ENCODE results near the gene SMLR1.

Gene SMLR1

GRCh38 chr6:130847001-130847910 lies 20.1 kb downstream of the SMLR1 start:
- no peak for DNase-seq (ENCODE audit: low read depth)
- H3K4me3 ChIP-seq (ENCODE audit: low read depth, low read length) = no peak overlapping the region

- no peak overlapping the region for H3K4me3 ChIP-seq (ENCODE audit: low read depth, low read length)
- DNase-seq (ENCODE audit: low read depth) = no peak
Measured at GRCh38 chr6:130848945-130849344, 21.7 kb downstream of the SMLR1 start.

GRCh38 chr6:130849594-130849993 lies 22.4 kb downstream of the SMLR1 start:
- no peak for DNase-seq (ENCODE audit: low read depth)

DNA sequence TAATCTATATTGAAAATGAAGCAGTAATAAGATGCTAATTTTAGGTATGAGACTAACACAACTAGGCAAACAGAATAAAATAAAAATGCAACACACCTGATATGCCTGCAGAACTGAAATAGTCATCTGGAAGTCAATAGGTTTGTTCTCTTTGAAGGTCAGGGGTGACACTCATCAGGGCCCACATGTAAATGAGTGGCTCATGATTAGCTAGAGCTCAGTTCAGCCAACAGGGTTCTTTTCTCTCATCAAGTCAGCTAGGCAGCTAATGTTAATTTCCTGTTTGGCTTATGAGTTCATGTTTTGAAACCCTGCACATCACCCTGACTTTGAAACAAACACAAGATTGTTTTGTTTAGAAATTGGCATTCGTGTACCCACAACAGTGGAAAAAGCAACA lies 23.8 kb downstream of the SMLR1 start:
- H3K4me3 ChIP-seq (ENCODE audit: low read depth, low read length) = no peak overlapping the region
- no peak for DNase-seq (ENCODE audit: low read depth)

More at GRCh38 chr6:130849594-130849993, 22.4 kb downstream of the SMLR1 start:
- no peak overlapping the region for H3K4me3 ChIP-seq (ENCODE audit: low read depth, low read length)

DNA sequence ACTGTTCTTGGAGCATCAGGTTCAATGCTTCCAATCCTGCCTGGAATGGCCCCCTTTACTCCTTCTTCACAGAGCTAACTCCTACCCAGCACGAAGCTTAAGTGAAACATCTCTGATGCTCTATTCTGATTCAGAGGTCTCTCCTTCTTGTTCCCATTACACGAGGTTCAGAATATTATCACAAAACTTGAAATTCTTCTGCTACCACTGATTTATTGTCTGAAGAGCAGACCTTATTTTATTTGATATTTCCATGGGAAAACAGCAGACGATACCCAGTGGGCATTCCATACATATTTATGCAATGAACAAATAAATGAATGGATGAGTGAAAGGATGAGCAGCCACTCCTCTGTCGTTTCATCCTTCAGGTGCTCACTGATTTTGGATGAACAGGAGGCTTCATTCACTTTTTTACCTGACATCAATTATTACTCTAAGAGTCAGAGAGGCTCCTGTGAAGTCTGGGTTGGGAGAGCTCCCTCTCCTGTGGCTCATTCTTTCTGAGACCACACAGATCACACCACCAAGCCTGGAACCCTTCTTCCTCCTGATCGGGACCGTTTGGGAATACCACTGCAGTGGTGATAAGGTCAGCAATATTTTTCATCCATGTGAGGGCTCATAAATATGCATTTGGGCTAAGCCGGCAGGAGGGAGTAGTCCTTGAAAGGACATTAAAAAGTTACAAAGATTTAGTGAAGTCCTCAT lies 25.8 kb downstream of the SMLR1 start:
- DNase-seq (ENCODE audit: low read depth) = no peak
- no peak overlapping the region for H3K4me3 ChIP-seq (ENCODE audit: low read depth, low read length)

DNA sequence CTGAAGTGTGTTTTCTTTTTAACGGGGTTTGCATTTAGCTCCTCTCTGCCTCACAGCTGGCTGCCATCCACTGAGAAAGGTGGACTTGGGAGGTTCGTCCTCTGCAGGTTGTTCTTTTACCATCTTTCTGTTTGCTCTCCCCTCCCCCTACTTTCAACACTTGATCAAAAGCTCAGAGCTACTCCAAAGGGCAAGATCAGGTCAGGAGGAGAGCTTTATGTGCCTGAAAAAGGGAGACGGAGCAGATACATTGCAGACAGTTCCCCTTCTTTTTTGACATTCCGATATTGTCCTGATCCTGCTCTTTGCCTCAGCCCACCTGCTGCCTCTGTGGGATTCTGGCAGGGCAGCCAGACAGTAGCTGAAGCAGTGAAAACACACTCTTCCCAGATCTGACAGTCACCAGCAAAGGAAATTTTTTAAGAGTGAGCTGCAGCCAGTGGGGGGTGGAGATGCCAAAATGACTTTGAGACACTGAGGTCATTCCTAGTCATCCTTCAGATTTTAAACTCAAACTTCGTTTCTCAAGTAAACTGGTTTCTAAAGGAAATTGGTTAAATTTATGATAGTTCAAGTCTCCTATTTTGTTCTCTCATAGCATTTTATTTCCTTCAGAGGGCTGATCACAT lies 26.5 kb downstream of the SMLR1 start:
- peak; percentile 13 for DNase-seq (ENCODE audit: low read depth)
- no peak overlapping the region for H3K4me3 ChIP-seq (ENCODE audit: low read depth, low read length)

DNA sequence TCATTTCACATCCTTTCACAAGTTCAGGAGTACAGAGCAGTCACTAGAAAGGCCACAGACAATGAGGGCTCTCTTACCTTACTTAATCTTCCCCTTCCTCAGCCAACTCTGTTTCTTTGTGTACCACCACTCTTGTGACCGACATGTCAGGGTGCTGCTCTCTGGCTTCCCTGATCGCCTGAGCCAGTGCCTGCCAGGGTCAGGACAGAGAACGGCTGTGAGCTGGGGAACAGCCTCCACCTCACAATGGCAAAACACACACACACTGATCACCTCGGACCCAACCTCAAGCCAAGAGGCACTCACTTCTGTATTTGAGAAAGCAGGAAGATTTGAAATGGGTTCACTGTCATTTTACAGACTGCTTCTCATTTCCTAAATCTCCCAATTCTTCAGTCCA lies 30.8 kb downstream of the SMLR1 start:
- H3K4me3 ChIP-seq (ENCODE audit: low read depth, low read length) = no peak overlapping the region
- DNase-seq (ENCODE audit: low read depth) = no peak

DNA sequence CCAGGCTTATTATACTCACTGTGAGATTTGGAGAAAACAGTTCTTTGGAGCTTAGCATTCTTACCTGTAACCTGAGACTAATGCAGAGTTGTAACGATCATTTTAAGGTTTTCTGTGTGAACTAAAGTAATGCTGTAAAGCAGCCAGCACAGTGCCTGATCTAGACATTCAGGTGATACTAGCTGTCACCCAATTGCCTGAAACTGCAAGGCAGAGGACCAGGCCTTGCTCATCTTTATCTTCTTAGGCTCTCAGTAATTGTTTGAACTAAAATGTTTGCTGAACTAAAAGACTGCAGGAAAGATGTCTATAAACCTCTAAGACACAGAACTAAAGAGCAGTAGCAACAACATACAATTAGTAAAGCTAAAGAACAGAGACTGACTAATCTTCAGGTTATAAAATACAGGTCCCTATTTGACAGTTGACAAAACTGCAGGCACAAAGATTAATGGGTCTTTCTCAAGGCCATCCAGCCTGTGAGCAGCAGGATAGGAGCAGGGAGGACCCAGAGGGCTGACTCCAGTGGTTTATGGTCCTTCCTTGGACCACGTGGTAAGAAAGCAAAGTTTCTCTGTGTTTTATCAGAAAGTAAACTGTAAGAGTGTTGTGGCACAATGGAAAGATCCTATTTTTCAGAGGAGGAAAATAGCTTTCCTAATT lies 31.4 kb downstream of the SMLR1 start:
- no peak for DNase-seq (ENCODE audit: low read depth)
- no peak overlapping the region for H3K4me3 ChIP-seq (ENCODE audit: low read depth, low read length)

DNA sequence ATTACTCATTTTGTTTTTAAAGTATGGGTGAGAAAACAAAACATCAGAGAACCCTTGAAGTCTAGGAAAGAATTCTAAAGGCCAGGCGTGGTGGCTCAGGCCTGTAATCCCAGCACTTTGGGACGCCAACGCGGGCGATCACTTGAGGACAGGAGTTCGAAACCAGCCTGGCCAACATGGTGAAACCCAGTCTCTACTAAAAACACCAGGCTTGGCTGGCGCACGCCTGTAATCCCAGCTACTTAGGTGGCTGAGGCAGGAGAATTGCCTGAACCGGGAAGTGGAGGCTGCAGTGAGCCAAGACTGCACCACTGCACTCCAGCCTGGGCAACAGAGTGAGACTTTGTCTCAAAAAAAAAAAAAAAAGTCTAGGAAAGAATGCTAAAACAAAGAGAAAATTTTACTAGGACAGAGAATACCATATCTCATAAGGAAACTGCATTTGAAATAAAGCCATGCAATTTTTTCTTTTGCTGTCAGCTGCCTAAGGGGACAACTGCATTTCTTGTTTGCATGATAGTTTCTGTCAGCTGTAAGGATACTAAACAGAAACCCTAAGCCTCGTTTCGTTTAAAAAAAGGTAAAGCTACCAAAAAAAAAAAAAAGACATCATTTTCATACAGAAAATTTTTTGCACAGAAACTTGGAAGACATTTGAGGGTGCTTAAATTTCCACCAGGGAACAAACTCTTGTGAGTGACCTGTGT lies 32.1 kb downstream of the SMLR1 start:
- no peak for DNase-seq (ENCODE audit: low read depth)
- H3K4me3 ChIP-seq (ENCODE audit: low read depth, low read length) = no peak overlapping the region

GRCh38 chr6:130862370-130862769 lies 35.2 kb downstream of the SMLR1 start:
- no peak overlapping the region for H3K4me3 ChIP-seq (ENCODE audit: low read depth, low read length)
- DNase-seq (ENCODE audit: low read depth) = no peak

DNA sequence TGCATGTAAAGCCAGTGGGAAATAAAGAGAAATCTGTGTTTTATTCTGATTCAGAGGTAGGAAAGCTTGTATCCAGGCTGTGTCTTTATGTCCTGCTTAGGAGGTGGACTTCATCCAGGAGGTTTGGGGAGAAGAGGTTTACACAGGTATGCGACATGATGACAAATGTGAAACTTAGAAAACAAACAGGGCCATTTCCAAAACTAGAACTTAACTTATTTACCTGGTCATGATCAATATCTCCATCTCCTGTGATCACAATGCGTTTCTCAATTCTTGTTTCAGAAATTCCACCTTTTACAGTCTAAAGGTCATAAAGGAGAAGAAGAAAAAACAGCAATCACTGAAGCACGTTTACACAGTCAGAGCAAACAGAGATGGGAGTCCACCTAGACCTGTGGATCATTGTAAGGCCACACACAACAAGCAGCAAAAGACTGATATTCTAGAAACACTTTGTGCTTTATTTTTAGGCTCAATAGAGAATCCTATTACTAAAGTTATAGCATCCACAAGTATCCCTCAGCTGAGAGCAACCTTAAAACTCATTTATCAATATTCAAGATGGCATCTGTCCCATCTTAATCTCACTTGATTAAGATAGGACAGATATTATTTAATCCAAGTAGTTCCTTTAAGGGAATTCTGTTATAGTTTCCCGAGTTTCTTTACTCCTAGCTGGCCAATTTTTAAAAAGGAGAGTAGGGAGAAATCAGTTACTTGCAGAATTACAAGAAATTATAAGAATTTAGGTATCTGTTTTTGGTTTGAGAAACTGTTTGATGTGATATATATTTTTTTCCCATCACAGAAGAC lies 36.4 kb downstream of the SMLR1 start:
- no peak for DNase-seq (ENCODE audit: low read depth)

GRCh38 chr6:130864344-130864743 lies 37.1 kb downstream of the SMLR1 start:
- H3K4me3 ChIP-seq (ENCODE audit: low read depth, low read length) = no peak overlapping the region
- DNase-seq (ENCODE audit: low read depth) = no peak

More for the DNA sequence above, 36.4 kb downstream of the SMLR1 start:
- H3K4me3 ChIP-seq (ENCODE audit: low read depth, low read length) = no peak overlapping the region

DNA sequence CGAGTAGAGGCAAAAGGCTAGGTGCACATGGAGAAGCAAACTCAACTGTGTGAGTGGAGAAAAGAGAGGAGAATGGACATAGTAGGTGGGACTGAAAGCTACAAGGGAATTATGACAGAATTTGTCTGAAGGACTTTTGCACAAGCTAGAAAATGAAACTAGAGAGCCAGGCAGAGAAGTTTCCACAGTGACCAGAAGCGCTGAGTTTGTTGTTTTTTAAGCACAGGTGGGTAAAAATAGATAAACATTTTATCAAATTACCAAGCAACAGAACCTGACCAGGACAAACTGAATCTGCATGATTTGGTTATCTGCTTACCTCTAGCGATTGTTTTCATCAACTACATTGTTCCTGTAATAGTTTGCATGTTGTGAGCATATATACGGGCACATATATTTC lies 38.6 kb downstream of the SMLR1 start:
- no peak for DNase-seq (ENCODE audit: low read depth)
- H3K4me3 ChIP-seq (ENCODE audit: low read depth, low read length) = no peak overlapping the region

- DNase-seq (ENCODE audit: low read depth) = no peak
Measured at GRCh38 chr6:130869681-130870080, 42.5 kb downstream of the SMLR1 start.

GRCh38 chr6:130870179-130870880 lies 43.1 kb downstream of the SMLR1 start:
- no peak overlapping the region for H3K4me3 ChIP-seq (ENCODE audit: low read depth, low read length)
- DNase-seq (ENCODE audit: low read depth) = no peak

More at GRCh38 chr6:130869681-130870080, 42.5 kb downstream of the SMLR1 start:
- no peak overlapping the region for H3K4me3 ChIP-seq (ENCODE audit: low read depth, low read length)

GRCh38 chr6:130872250-130873095 lies 45.3 kb downstream of the SMLR1 start:
- no peak overlapping the region for H3K4me3 ChIP-seq (ENCODE audit: low read depth, low read length)
- DNase-seq (ENCODE audit: low read depth) = no peak

DNA sequence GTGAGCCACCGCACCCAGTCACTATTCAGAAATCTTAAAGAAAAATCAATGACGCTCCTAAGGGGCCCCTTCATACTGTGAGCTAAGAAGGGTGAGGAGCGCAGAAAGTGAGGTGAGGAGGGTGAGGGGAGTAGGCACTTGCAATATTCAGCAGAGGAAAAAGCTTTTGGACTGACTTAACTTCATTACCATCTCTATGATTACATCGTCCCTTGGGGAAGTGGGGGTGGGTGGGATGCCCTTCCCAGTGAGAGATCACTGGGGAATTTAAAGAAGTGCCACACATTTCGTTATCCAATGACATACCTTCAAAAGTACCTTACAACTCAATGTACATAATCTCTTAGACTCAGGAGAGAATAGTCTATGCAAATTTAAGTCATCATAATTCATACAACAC lies 46.5 kb downstream of the SMLR1 start:
- H3K4me3 ChIP-seq (ENCODE audit: low read depth, low read length) = no peak overlapping the region
- DNase-seq (ENCODE audit: low read depth) = no peak

Measured in skeletal muscle cell (primary cell).